Measurements from ENCODE around the gene KISS1R. TPM values are rescaled to one million over a fixed set of nuclear protein-coding genes. Genes with fewer than 3 reads are reported as not detected.

The KISS1R gene
- polyA plus RNA-seq, 2 donors, result 0.01 TPM; not detected in 1

DNA sequence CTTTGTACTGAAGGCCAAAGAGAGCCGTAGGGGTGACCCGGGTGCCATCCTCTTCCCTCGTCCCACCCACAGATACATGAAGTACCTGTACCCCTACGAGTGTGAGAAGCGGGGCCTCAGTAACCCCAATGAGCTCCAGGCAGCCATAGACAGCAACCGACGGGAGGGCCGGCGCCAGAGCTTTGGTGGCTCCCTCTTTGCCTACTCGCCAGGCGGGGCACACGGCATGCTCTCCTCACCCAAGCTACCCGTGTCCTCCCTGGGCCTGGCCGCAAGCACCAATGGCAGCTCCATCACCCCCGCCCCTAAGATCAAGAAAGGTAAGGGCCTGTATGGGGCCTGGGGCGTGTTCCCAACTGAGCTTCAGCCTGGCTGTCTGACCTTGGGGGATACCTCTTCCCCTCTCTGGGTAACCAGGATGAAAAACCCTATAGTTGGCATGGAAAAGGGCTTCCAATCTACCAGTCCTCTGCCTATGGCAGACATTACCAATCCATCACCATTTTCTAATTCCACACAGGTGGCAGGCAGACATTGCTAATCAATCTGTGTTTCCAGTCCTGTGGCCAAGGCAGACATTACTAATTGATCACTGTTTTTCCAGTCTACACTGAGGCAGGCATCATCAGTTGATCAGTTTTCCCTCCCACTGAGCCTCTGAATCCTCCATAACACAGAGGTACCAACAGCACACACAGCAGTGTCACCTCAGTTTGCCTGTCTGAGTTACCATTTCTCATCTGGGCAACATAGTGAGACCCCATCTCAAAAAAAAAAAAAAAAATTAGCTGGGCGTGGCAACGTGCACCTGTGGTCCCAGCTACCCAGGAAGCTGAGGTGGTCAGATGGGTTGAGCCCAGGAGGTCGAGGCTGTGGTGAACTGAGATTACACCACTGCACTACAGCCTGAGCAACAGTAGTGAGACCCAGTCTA is 47.9 kb downstream of the KISS1R start:
- 97% methylated on average over 19 of the region's 19 CpGs for WGBS, 2 donors

DNA sequence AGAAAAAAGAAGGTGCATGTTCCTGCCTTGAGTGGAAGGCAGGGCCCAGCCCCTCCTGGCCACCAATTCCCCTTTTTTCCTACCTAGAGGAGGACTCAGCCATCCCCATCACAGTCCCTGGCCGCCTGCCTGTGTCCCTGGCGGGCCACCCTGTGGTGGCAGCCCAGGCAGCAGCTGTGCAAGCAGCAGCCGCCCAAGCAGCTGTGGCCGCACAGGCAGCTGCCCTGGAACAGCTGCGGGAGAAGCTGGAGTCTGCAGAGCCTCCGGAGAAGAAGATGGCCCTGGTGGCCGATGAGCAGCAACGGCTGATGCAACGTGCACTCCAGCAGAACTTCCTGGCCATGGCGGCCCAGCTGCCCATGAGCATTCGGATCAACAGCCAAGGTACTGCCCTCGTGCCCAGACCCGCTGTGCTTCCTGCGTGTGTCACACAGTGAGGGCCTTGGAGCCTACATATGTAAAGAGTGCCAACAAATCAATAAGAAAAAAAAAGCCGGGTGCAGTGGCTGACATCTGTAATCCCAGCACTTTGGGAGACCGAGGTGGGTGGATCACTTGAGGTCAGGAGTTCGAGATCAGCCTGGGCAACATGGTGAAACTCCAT is 49.5 kb downstream of the KISS1R start:
- Histone ChIP-seq H3K4me3 (ENCODE audit: low read depth in 1 of 2, low read length in 2 of 2) (no peak overlapping the region), H3K4me1 (ENCODE audit: control insufficient read depth in 2 of 2, insufficient read depth in 2 of 2, low read length in 1 of 2) (no peaks in the 10 kb centered on the region), H3K9me3 (ENCODE audit: control insufficient read depth in 2 of 2, insufficient read depth in 1 of 2, low read depth in 1 of 2, low read length in 1 of 2) (peaks cover 0 to 11% of the 10 kb centered on the region in 2 donors), H3K27ac (ENCODE audit: low read depth in 2 of 2, low read length in 1 of 2) (no peak overlapping the region), H3K27me3 (ENCODE audit: control insufficient read depth in 1 of 2, insufficient read depth in 2 of 2, low read length in 2 of 2) (no peaks in the 10 kb centered on the region), H3K36me3 (ENCODE audit: control insufficient read depth in 2 of 2, insufficient read depth in 2 of 2, low read length in 1 of 2) (peaks cover 0 to 24% of the 10 kb centered on the region in 2 donors)
- WGBS, 2 donors, result 92 to 95% methylated on average over 17 of the region's 17 CpGs

More for the DNA sequence above, 47.9 kb downstream of the KISS1R start:
- peaks cover 0 to 4% of the 10 kb centered on the region in 2 donors for H3K9me3 ChIP-seq (ENCODE audit: control insufficient read depth in 2 of 2, insufficient read depth in 1 of 2, low read depth in 1 of 2, low read length in 1 of 2)
- H3K4me3 ChIP-seq (ENCODE audit: low read depth in 1 of 2, low read length in 2 of 2), result no peak overlapping the region
- H3K27ac ChIP-seq (ENCODE audit: low read depth in 2 of 2, low read length in 1 of 2), result no peak overlapping the region
- H3K4me1 ChIP-seq (ENCODE audit: control insufficient read depth in 2 of 2, insufficient read depth in 2 of 2, low read length in 1 of 2), result no peaks in the 10 kb centered on the region
- H3K27me3 ChIP-seq (ENCODE audit: control insufficient read depth in 1 of 2, insufficient read depth in 2 of 2, low read length in 2 of 2), result no peaks in the 10 kb centered on the region
- H3K36me3 ChIP-seq (ENCODE audit: control insufficient read depth in 2 of 2, insufficient read depth in 2 of 2, low read length in 1 of 2), result peaks cover 0 to 21% of the 10 kb centered on the region in 2 donors

Other genes starting within 250 kb of the KISS1R start
- gene FSTL3, start 240.9 kb upstream of the KISS1R start, polyA plus RNA-seq, result 1 to 10 TPM; 5.9 to 7.8 TPM
- gene PRSS57, start 221.9 kb upstream of the KISS1R start, polyA plus RNA-seq, result not detected
- 1 to 10 TPM; 4.8 to 7.6 TPM for gene PALM, start 208.4 kb upstream of the KISS1R start, polyA plus RNA-seq
- gene MISP, start 166.2 kb upstream of the KISS1R start, polyA plus RNA-seq, result under 1 TPM; 0.08 to 0.11 TPM
- 10 to 100 TPM; 90.6 to 98.3 TPM for gene PTBP1, start 119.9 kb upstream of the KISS1R start, polyA plus RNA-seq
- gene PLPPR3, start 95.4 kb upstream of the KISS1R start, polyA plus RNA-seq, result not detected
- not detected for gene AZU1, start 89.5 kb upstream of the KISS1R start, polyA plus RNA-seq
- not detected for gene PRTN3, start 76.3 kb upstream of the KISS1R start, polyA plus RNA-seq
- gene ELANE, start 65.0 kb upstream of the KISS1R start, polyA plus RNA-seq, result under 1 TPM; 0.24 to 0.68 TPM
- gene CFD, start 57.7 kb upstream of the KISS1R start, polyA plus RNA-seq, result 10 to 100 TPM; 32.6 to 95.2 TPM
- 10 to 100 TPM; 33.0 to 46.2 TPM for gene MED16, start 24.1 kb upstream of the KISS1R start, polyA plus RNA-seq
- not detected for gene RNU6-9, start 23.8 kb upstream of the KISS1R start, polyA plus RNA-seq
- gene R3HDM4, start 4.1 kb upstream of the KISS1R start, polyA plus RNA-seq, result 10 to 100 TPM; 66.1 to 84.8 TPM
- gene ARID3A, start 8.7 kb downstream of the KISS1R start, polyA plus RNA-seq, result 1 to 10 TPM; 1.3 to 5.2 TPM
- gene WDR18, start 67.0 kb downstream of the KISS1R start, polyA plus RNA-seq, result 10 to 100 TPM; 36.2 to 44.8 TPM
- gene GRIN3B, start 83.1 kb downstream of the KISS1R start, polyA plus RNA-seq, result under 1 TPM; 0.01 to 0.04 TPM
- gene TMEM259, start 103.8 kb downstream of the KISS1R start, polyA plus RNA-seq, result 100 to 1,000 TPM; 142 to 238 TPM
- gene RNU6-2, start 104.2 kb downstream of the KISS1R start, polyA plus RNA-seq, result not detected
- 100 to 1,000 TPM in 1 of 2 donors, 10 to 100 TPM in 1; 84.4 to 106 TPM for gene CNN2, start 109.3 kb downstream of the KISS1R start, polyA plus RNA-seq
- gene ABCA7, start 122.8 kb downstream of the KISS1R start, polyA plus RNA-seq, result 10 to 100 TPM; 11.4 to 26.4 TPM
- gene ARHGAP45, start 149.8 kb downstream of the KISS1R start, polyA plus RNA-seq, result 10 to 100 TPM in 1 of 2 donors, 1 to 10 TPM in 1; 8.9 to 17.7 TPM
- gene POLR2E, start 178.0 kb downstream of the KISS1R start, polyA plus RNA-seq, result 100 to 1,000 TPM in 1 of 2 donors, 10 to 100 TPM in 1; 77.9 to 162 TPM
- gene GPX4, start 186.7 kb downstream of the KISS1R start, polyA plus RNA-seq, result 100 to 1,000 TPM; 271 to 294 TPM

All from esophagus (tissue), 2 donors.